ENCODE measurements around the gene FOXC1.

FOXC1 gene

DNA sequence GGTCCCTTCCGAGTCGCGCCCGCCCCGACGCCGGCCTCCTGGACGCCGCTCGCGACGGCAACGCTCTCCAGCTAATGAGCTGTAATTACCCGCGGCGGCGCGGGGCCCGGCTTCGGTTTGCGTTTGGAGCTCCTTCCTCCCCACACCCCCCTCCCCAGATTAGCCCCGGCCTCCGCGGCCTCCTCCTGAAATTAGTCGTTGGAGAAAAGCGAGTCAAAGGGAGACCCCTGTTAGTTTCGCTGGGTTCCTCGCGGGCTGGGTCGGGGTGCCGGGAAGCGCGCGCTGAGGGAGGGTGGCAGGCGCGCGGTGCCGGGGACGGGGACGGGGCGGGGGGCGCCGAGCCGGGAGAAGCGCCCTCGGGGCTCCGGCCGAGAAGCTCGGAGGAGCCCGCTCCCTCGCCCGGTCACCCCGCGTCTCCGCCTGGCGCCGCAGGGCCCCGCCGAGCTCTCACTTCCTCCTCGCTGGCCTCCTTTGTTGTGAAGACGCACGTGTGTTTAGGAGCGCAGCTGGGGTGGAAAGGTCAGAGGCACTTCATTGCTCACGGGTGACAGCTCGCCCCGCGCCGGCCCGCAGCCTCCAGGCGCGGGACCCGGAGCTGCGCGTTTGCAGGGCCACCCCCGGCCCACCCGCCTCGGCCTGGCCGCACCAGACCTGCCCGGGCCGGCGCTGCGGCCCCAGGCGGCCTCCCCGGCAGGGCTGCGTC is 4.9 kb downstream of the FOXC1 start:
- ATAC-seq (ENCODE audit: insufficient read depth, low read depth) (no peak), DNase-seq (no peak)
- no peaks in the 10 kb centered on the region for H4K20me1 ChIP-seq (ENCODE audit: insufficient read depth, low read length)
- no peak overlapping the region for H3K27ac ChIP-seq (ENCODE audit: low read length)
- H3K79me2 ChIP-seq (ENCODE audit: insufficient read depth, low read length), result no peaks in the 10 kb centered on the region
- no peaks in the 10 kb centered on the region for H3K27me3 ChIP-seq (ENCODE audit: insufficient read depth, low read length, poor library complexity)
- no peak for TF ChIP-seq EZH2 (IDR thresholded peaks at IDR 0.05; ENCODE audit: borderline replicate concordance, low read depth, low read length, severe bottlenecking)
- TF ChIP-seq, protein P1, sequence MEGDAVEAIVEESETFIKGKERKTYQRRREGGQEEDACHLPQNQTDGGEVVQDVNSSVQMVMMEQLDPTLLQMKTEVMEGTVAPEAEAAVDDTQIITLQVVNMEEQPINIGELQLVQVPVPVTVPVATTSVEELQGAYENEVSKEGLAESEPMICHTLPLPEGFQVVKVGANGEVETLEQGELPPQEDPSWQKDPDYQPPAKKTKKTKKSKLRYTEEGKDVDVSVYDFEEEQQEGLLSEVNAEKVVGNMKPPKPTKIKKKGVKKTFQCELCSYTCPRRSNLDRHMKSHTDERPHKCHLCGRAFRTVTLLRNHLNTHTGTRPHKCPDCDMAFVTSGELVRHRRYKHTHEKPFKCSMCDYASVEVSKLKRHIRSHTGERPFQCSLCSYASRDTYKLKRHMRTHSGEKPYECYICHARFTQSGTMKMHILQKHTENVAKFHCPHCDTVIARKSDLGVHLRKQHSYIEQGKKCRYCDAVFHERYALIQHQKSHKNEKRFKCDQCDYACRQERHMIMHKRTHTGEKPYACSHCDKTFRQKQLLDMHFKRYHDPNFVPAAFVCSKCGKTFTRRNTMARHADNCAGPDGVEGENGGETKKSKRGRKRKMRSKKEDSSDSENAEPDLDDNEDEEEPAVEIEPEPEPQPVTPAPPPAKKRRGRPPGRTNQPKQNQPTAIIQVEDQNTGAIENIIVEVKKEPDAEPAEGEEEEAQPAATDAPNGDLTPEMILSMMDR (IDR thresholded peaks at IDR 0.05; ENCODE audit: borderline replicate concordance, extremely low read depth, low read length, poor library complexity, severe bottlenecking), result no peak
- H3K9me3 ChIP-seq (ENCODE audit: insufficient read depth, low read length, severe bottlenecking), result no peaks in the 10 kb centered on the region
- H3K4me3 ChIP-seq (ENCODE audit: low read depth in 1 of 2, low read length in 2 of 2), result no peak overlapping the region
- no peaks in the 10 kb centered on the region for H3K36me3 ChIP-seq (ENCODE audit: insufficient read depth, low read length)
- no peak overlapping the region for H2AFZ ChIP-seq (ENCODE audit: low read depth, low read length)
- H3K4me2 ChIP-seq (ENCODE audit: insufficient read depth, low read length), result no peak overlapping the region
- H3K9ac ChIP-seq (ENCODE audit: low read depth, low read length), result no peak overlapping the region
- no peaks in the 10 kb centered on the region for H3K4me1 ChIP-seq (ENCODE audit: insufficient read depth, low read length)

DNA sequence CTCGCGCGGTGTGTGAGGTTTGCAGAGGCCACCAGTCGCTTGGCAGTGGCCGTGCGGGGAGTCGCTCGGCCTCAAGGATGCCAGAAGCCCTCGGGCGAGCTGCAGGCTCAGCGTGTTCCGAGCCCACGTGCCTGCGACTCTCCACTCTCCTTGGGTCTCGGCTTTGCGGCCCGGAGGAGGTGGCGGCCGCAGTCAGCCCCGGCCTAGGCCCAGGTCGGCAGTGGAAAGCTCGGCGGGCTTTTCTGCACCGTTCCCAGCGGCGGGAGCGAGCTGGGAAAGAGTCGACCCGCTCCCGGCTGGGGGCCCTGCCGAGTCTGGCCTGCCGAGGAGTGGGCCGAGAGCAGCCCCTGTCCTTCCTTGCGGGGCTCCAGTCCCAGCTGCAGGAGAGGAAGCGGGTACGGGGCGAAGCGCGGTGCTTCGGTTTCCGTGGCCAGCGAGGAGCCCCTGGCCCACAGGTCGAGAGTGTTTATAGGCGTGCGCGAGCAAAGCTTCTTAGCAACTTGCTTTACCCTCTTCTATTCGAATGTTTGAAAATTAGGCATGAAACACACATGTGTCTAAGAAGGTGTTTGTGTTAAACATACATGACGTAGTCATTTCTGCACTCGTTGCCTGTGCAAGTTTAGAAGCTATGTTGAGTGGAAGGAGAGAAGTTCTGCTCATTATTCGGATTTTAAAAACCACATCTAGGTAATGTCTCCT is 5.6 kb downstream of the FOXC1 start:
- H3K9me3 ChIP-seq (ENCODE audit: insufficient read depth, low read length, severe bottlenecking), result no peaks in the 10 kb centered on the region
- H3K27ac ChIP-seq (ENCODE audit: low read length), result no peak overlapping the region
- no peak overlapping the region for H3K4me2 ChIP-seq (ENCODE audit: insufficient read depth, low read length)
- H3K36me3 ChIP-seq (ENCODE audit: insufficient read depth, low read length), result no peaks in the 10 kb centered on the region
- no peak overlapping the region for H3K4me3 ChIP-seq (ENCODE audit: low read depth in 1 of 2, low read length in 2 of 2)
- no peak overlapping the region for H3K9ac ChIP-seq (ENCODE audit: low read depth, low read length)
- H3K4me1 ChIP-seq (ENCODE audit: insufficient read depth, low read length), result no peaks in the 10 kb centered on the region
- H3K79me2 ChIP-seq (ENCODE audit: insufficient read depth, low read length), result no peaks in the 10 kb centered on the region
- H3K27me3 ChIP-seq (ENCODE audit: insufficient read depth, low read length, poor library complexity), result no peaks in the 10 kb centered on the region
- H2AFZ ChIP-seq (ENCODE audit: low read depth, low read length), result no peak overlapping the region
- TF ChIP-seq, protein P1 (IDR thresholded peaks at IDR 0.05; ENCODE audit: borderline replicate concordance, extremely low read depth, low read length, poor library complexity, severe bottlenecking), result no peak
- no peak for TF ChIP-seq EZH2 (IDR thresholded peaks at IDR 0.05; ENCODE audit: borderline replicate concordance, low read depth, low read length, severe bottlenecking)
- H4K20me1 ChIP-seq (ENCODE audit: insufficient read depth, low read length), result no peaks in the 10 kb centered on the region
- ATAC-seq (ENCODE audit: insufficient read depth, low read depth) (no peak), DNase-seq (no peak)

DNA sequence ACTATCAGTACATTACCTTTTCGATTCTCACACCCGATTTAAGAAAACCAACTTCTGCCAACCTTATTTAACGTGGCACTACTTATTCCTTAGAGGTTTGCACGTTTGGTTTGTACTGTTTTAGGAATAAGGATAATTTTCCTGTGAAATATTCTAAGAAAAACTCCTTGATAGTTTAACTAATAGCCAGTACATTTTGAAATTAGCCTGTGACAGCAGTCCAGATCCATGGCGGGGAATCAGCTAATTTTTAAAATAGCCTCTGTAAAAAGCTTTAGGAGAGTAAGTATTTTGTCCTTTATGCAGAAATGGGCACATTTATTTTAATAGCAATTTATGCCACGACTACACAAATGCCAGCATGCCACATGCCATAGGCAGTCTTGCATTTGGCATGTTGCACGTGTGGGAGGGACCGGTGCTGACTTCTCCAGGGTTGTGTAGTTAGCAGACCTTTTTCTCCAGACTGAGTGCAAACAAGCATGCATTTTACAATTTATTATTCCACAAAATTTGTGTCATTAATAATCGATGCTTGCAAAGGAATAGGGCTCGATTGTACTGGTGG is 6.2 kb downstream of the FOXC1 start:
- Histone ChIP-seq H3K27ac (ENCODE audit: low read length) (no peak overlapping the region), H3K79me2 (ENCODE audit: insufficient read depth, low read length) (no peaks in the 10 kb centered on the region), H3K9me3 (ENCODE audit: insufficient read depth, low read length, severe bottlenecking) (no peaks in the 10 kb centered on the region), H3K4me3 (ENCODE audit: low read depth in 1 of 2, low read length in 2 of 2) (no peak overlapping the region), H3K4me2 (ENCODE audit: insufficient read depth, low read length) (no peak overlapping the region), H3K4me1 (ENCODE audit: insufficient read depth, low read length) (no peaks in the 10 kb centered on the region), H3K27me3 (ENCODE audit: insufficient read depth, low read length, poor library complexity) (no peaks in the 10 kb centered on the region), H4K20me1 (ENCODE audit: insufficient read depth, low read length) (no peaks in the 10 kb centered on the region), H3K9ac (ENCODE audit: low read depth, low read length) (no peak overlapping the region), H2AFZ (ENCODE audit: low read depth, low read length) (no peak overlapping the region), H3K36me3 (ENCODE audit: insufficient read depth, low read length) (no peaks in the 10 kb centered on the region)
- DNase-seq (no peak), ATAC-seq (ENCODE audit: insufficient read depth, low read depth) (no peak)
- no peak for TF ChIP-seq EZH2 (IDR thresholded peaks at IDR 0.05; ENCODE audit: borderline replicate concordance, low read depth, low read length, severe bottlenecking)
- TF ChIP-seq, protein P1 (IDR thresholded peaks at IDR 0.05; ENCODE audit: borderline replicate concordance, extremely low read depth, low read length, poor library complexity, severe bottlenecking), result no peak
